Neural cell (in vitro differentiated cells): Measurements from ENCODE around the gene KRT10. TPM values are rescaled to one million over a fixed set of nuclear protein-coding genes. Genes with fewer than 3 reads are reported as not detected.

Experiments used
- H2AFZ ChIP-seq: fragments of 200-600, 300-800 bp; sonication (generic), shearing (Covaris generic); 2 replicates; pipeline ENCODE4 v1.6.0; 2014; ENCODE audit warnings: low read depth, mild to moderate bottlenecking, antibody characterized with exemption, low read length, moderate library complexity
- H3F3A ChIP-seq: fragments of 200-600 bp; shearing (Covaris generic); 2 replicates; pipeline ENCODE4 v1.6.1; 2016; ENCODE audit warnings: mild to moderate bottlenecking, moderate library complexity, mixed read lengths, antibody characterized with exemption, low read length; ENCODE audit not compliant: insufficient read depth, poor library complexity, severe bottlenecking
- H3K27ac ChIP-seq: fragments of 200-600, 300-800 bp; sonication (generic), shearing (Covaris generic); 2 replicates; pipeline ENCODE4 v1.5.1; 2014; ENCODE audit warnings: mild to moderate bottlenecking, low read length, moderate library complexity
- H3K27me3 ChIP-seq: fragments of 300-800, 200-600 bp; sonication (generic), shearing (Covaris generic); 2 replicates; pipeline ENCODE4 v1.6.0; 2014; ENCODE audit warnings: mild to moderate bottlenecking, low read depth, low read length, moderate library complexity; ENCODE audit not compliant: insufficient read depth
- H3K36me3 ChIP-seq: fragments of 300-800, 200-600 bp; sonication (generic), shearing (Covaris generic); 2 replicates; pipeline ENCODE4 v1.5.1; 2014; ENCODE audit warnings: mild to moderate bottlenecking, antibody characterized with exemption, low read length, moderate library complexity; ENCODE audit not compliant: insufficient read depth
- H3K4me2 ChIP-seq: fragments of 300-800, 200-600 bp; sonication (generic), shearing (Covaris generic); 2 replicates; pipeline ENCODE4 v1.6.0; 2014; ENCODE audit warnings: mild to moderate bottlenecking, low read length
- H3K4me3 ChIP-seq: fragments of 300-800, 200-600 bp; sonication (generic), shearing (Covaris generic); 2 replicates; pipeline ENCODE4 v1.5.1; 2014; ENCODE audit warnings: mild to moderate bottlenecking, low read length, moderate library complexity
- H3K79me2 ChIP-seq: fragments of 200-600 bp; shearing (Covaris generic); replicated peaks from 2 replicates; pipeline ENCODE4 v1.6.0; 2014; ENCODE audit warnings: mild to moderate bottlenecking, low read length, moderate library complexity; ENCODE audit not compliant: insufficient read depth
- H3K9ac ChIP-seq: fragments of 300-800, 200-600 bp; sonication (generic), shearing (Covaris generic); 2 replicates; pipeline ENCODE4 v1.6.1; 2016; ENCODE audit warnings: mild to moderate bottlenecking, low read length, mixed read lengths
- H3K9me2 ChIP-seq: fragments of 200-600 bp; shearing (Covaris generic); 2 replicates; pipeline ENCODE4 v1.6.1; 2016; ENCODE audit warnings: mild to moderate bottlenecking, low read length, mixed read lengths; ENCODE audit not compliant: insufficient read depth
- H3K9me3 ChIP-seq: fragments of 200-600, 300-800 bp; sonication (generic), shearing (Covaris generic); 2 replicates; pipeline ENCODE4 v1.6.1; 2016; ENCODE audit warnings: mild to moderate bottlenecking, mixed run types, low read length, moderate library complexity, mixed read lengths
- H4K20me1 ChIP-seq: fragments of 200-600 bp; shearing (Covaris generic); 2 replicates; pipeline ENCODE4 v1.6.1; 2016; ENCODE audit warnings: mild to moderate bottlenecking, mixed run types; ENCODE audit not compliant: insufficient read depth
- CTCF ChIP-seq: fragments of 450-650 bp; IDR thresholded peaks from 2 replicates; pipeline ENCODE4 v1.5.1; 2014; ENCODE audit warnings: antibody characterized with exemption, mild to moderate bottlenecking, moderate library complexity; ENCODE audit not compliant: poor library complexity, severe bottlenecking
- EP300 ChIP-seq: fragments of 450-650 bp; conservative IDR thresholded peaks from 2 replicates; pipeline ENCODE4 v1.6.1; 2014; ENCODE audit warnings: antibody characterized with exemption, mild to moderate bottlenecking, moderate library complexity; ENCODE audit not compliant: poor library complexity, severe bottlenecking
- EZH2 ChIP-seq: fragments of 200-600, 300-800 bp; shearing (Covaris generic), sonication (generic); IDR thresholded peaks from 2 replicates; pipeline ENCODE4 v1.6.1; 2014; ENCODE audit warnings: antibody characterized with exemption, low read length, borderline replicate concordance, mild to moderate bottlenecking; ENCODE audit not compliant: insufficient read depth, poor library complexity, severe bottlenecking
- MXI1 ChIP-seq: fragments of 450-650 bp; conservative IDR thresholded peaks from 2 replicates; pipeline ENCODE4 v1.6.1; 2014; ENCODE audit warnings: antibody characterized with exemption, mild to moderate bottlenecking; ENCODE audit not compliant: poor library complexity, severe bottlenecking
- POLR2AphosphoS5 ChIP-seq: IDR thresholded peaks from 2 replicates; pipeline ENCODE4 v1.6.1; 2012
- RAD21 ChIP-seq: fragments of 450-650 bp; conservative IDR thresholded peaks from 2 replicates; pipeline ENCODE4 v1.6.1; 2014; ENCODE audit warnings: antibody characterized with exemption, mild to moderate bottlenecking, moderate library complexity
- REST ChIP-seq: IDR thresholded peaks from 2 replicates; pipeline ENCODE4 v1.6.1; 2012; ENCODE audit warnings: borderline replicate concordance
- SMC3 ChIP-seq: fragments of 450-650 bp; conservative IDR thresholded peaks from 2 replicates; pipeline ENCODE4 v1.6.1; 2014; ENCODE audit warnings: antibody characterized with exemption, mild to moderate bottlenecking, moderate library complexity; ENCODE audit not compliant: poor library complexity
- TAF1 ChIP-seq: IDR thresholded peaks from 2 replicates; pipeline ENCODE4 v1.6.1; 2012; ENCODE audit warnings: low read depth
- polyA plus RNA-seq: library from polyadenylated mRNA; depleted of rRNA; stranded (reverse); fragments of >200 nt; gene quantifications from 2 replicates; pipeline ENCODE4 v1.2.3, GENCODE V29; 2014

KRT10 gene
- polyA plus RNA-seq, 1 donor from 2014 or later = 54.2 TPM

- no peaks in the 10 kb centered on the region for H3K9me3 ChIP-seq
Measured at GRCh38 chr17:40827746-40828453, 5.5 kb upstream of the KRT10 start.

GRCh38 chr17:40825599-40825998 lies 3.2 kb upstream of the KRT10 start:
- H3K36me3 ChIP-seq = no peaks in the 10 kb centered on the region
- no peaks in the 10 kb centered on the region for H3K9me3 ChIP-seq
- no peak overlapping the region for H3K4me2 ChIP-seq
- no peaks in the 10 kb centered on the region for H4K20me1 ChIP-seq
- no peak overlapping the region for H3K4me3 ChIP-seq
- TF ChIP-seq REST (no peak), EZH2 (no peak)
- H3K27ac ChIP-seq = no peak overlapping the region
- H3K9me2 ChIP-seq = no peaks in the 10 kb centered on the region
- no peaks in the 10 kb centered on the region for H3K79me2 ChIP-seq
- H2AFZ ChIP-seq = no peak overlapping the region
- H3K27me3 ChIP-seq = no peaks in the 10 kb centered on the region
- no peak overlapping the region for H3K9ac ChIP-seq
- no peaks in the 10 kb centered on the region for H3F3A ChIP-seq

More at GRCh38 chr17:40827746-40828453, 5.5 kb upstream of the KRT10 start:
- H3K27ac ChIP-seq = no peak overlapping the region
- H2AFZ ChIP-seq = no peak overlapping the region
- no peaks in the 10 kb centered on the region for H3K36me3 ChIP-seq
- no peak for TF ChIP-seq RAD21
- no peak for TF ChIP-seq CTCF
- no peak for TF ChIP-seq TAF1
- TF ChIP-seq POLR2AphosphoS5 = no peak
- no peak for TF ChIP-seq EZH2
- no peak for TF ChIP-seq SMC3
- TF ChIP-seq EP300 = no peak
- no peak for TF ChIP-seq MXI1
- no peak for TF ChIP-seq REST
- H3K79me2 ChIP-seq = no peaks in the 10 kb centered on the region
- H3K4me3 ChIP-seq = no peak overlapping the region
- H4K20me1 ChIP-seq = no peaks in the 10 kb centered on the region
- H3K9me2 ChIP-seq = no peaks in the 10 kb centered on the region
- H3K27me3 ChIP-seq = no peaks in the 10 kb centered on the region
- H3K4me2 ChIP-seq = no peak overlapping the region
- H3K9ac ChIP-seq = no peak overlapping the region
- H3F3A ChIP-seq = no peaks in the 10 kb centered on the region
